ELF-1 (cell line): Measurements from ENCODE around the gene MICALL2.

Source experiments
- DNase-seq: peaks from one replicate; pipeline ENCODE4 v3.0.0-alpha.2; 2016; ENCODE audit warnings: low read depth, low spot score

The MICALL2 gene

GRCh38 chr7:1468643-1469298 lies 9.5 kb upstream of the MICALL2 start:
- no peak for DNase-seq

- DNase-seq = no peak
Measured at GRCh38 chr7:1468203-1468602, 8.9 kb upstream of the MICALL2 start.

DNA sequence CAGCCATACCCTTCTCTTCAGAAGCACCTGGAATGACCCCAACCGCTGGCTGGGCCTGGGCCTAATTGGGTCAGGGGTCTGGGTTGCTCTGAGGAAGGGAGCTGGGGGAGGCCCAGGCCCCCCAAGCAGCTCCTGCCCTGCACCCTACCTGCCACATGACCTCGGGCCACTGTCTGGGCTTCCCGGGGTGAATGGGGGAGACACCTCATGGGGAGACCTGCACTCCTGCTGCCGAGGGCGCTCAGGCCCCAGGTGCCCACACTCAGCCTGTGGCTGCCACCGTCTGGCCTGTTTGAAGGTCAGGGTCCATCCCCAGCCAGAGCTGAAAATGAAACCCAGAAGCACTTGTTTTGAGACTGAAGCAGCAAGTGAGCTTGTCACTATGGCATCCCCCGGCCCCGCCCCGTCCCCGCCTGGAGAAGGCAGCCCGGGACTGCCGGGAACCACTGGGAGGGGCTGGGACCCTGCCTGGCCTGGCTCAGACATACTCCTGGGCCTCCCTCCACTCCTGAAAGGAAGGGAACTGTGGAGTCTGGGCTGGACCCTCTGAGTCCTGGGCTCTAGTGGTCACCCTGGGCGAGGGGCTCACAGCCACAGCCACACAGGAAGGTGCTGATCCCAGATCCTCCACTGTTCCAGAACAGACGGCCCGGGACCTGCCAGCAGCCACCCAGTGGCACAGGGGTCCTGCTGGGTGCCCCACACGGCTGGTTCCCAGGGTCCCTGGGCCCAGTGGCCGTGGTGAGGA lies 7.4 kb upstream of the MICALL2 start:
- DNase-seq = peak; percentile 79

DNA sequence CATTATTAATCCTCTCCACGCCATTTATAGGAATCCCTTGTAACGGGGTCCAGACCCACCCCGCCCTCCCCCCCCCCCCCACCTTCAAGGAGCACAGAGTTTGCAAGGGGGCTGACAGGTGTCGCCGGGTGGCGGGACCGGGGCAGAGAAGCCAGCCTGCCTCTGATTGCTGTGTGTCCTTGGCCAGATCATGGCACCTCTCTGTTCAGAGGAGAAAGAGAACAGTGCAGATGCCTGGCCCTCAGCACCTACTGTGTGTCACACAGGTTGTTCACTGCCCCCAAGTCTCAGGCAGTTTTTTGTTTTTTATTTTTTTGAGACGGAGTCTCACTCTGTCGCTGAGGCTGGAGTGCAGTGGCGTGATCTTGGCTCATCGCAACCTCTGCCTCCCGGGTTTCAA lies 5.4 kb upstream of the MICALL2 start:
- DNase-seq = no peak

DNA sequence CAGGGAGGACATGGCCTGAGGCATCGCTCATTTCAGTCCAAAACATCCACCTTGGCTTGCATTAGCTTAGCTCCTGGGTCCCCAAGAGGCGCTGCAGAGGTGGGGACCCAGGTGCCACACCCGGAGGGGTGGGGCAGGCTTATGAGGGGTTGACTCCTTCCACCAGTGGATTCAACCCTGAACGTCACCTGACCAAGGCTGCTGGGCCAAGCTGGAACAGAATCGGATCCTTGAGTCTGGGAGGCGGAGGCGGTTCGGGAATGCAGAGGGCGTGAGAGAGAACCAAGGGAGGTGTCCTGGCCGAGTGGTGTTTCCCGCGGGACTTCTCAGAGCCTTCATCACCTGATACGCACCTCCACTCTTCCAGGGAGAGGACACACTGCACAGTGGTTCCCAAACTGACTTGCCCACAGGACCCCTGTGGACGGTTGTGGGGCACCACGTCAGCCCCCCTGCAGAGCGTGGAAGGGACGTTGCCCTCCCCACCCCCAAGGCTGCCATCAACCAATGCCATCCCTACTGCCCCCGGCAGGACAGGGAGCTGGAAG lies 4.5 kb upstream of the MICALL2 start:
- no peak for DNase-seq

DNA sequence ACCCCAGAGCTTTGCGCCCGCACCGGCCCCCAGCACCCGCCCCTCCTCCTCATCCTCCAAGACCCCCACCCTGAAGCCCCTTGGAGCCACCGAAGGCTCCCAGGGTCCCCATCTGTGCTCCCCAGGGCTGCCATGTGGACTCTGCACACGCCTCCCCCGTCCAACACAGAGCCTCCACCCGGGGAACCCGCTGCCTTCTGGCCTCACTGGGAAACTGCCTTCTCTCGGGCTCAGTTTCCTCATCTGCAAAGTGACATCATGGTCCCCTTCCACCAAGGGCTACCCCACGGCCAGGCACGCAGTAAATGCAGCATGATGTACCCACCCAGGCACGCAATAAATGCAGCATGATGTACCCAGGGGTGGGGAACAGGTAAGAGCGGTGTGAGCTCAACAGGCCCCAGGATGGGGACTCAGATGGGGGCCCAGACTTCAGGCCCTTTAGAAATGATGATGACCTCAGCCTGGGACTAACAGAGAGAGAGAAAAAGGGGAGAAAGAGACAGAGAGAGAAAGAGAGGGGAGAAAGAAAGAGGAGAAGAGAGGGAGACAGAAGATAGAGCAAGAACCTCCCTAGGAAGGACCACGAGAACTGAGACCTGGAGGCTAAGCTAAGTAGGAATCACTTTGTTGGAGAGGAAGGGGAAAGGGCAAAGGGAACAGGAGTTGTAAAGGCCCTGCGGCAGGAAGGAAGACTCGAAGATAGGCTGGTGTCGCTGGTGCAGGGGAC lies 2.5 kb upstream of the MICALL2 start:
- DNase-seq = no peak

- DNase-seq = no peak
Measured at GRCh38 chr7:1460821-1461645, 1.8 kb upstream of the MICALL2 start.

GRCh38 chr7:1459920-1460820 lies 900 bp upstream of the MICALL2 start:
- no peak for DNase-seq

- DNase-seq = peak; percentile 95
Measured at GRCh38 chr7:1459512-1459892, 232 bp upstream of the MICALL2 start.

- no peak for DNase-seq
Measured at GRCh38 chr7:1457949-1458682, 1.2 kb downstream of the MICALL2 start.

DNA sequence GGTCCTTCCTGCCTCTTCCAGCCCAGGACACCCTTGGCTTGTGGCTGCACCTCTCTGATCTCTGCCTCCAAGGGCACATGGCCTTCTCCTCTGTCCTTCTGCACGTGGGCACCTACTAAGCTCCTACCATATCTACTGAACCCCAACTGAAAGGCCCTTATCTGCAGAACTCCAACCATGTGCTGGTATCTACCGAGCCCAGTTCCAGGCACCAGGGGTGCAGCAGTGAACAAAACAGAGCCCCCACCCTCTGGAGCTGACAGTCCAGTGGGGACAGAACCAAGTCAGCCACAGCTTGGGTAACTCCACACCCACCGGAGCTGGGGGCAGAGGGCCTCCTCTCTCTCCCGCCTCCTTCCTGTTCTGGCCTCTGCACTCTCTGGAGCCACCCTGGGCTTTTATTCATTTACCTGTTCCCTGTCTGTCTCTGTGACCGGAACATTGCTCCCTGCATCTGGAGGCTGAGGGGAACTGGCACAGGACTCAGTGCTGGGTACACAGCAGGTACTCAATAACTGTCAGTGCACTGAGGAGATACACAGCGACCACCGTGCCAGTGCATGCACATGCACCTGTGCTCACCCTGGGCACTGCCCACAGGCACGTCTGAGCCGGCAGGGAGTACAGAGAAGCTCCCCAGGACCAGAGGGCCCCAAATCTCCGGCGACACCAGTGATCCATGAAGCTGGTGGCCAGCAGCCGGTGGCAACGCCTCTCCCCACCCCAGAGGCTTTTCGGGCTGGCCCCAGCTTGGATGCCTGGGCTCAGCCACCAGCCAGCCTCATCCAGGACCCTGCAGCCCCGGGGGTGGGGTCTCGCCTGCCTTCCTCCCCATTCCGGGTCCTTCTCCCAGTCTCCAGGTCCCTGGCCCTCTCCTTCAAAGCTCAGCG lies 2.0 kb downstream of the MICALL2 start:
- no peak for DNase-seq

- DNase-seq = no peak
Measured at GRCh38 chr7:1455955-1456354, 3.3 kb downstream of the MICALL2 start.

DNA sequence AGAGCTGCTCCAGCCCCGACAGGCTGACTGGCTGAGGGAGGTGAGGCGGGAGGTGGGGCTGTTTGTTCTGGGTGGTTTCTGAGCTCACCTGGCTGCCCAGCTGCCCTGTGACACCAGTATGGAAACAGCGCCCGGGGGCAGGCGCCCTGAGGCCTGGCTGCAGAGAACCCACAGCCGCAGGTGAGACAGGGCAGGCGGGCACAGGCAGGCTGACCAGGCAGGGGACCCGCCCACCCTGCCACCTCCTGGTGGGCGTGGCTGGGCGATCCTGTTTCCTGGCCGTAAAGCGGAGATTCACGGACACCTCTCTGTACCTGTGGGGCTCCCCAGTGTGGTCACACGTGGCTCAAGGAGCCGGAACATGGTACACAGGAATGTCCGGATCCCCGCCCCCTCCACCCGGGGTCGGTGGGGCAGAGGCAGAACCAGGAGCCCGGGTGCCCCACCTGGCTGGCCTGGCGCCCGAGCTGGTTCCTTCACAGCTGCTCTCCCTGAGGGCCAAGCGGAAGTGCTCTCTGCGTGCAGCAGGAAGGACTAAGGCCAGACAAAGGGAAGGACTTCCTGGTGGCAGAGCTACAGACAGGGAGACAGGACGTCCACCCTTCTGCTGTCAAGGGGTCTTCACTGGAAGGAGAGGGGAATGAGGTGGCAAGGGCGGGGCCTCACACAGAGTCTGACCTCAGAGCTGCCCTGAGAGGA lies 3.9 kb downstream of the MICALL2 start:
- peak; percentile 51 for DNase-seq

- no peak for DNase-seq
Measured at GRCh38 chr7:1454542-1454941, 4.7 kb downstream of the MICALL2 start.

- DNase-seq = peak; percentile 66
Measured at GRCh38 chr7:1452205-1452604, 7.1 kb downstream of the MICALL2 start.

DNA sequence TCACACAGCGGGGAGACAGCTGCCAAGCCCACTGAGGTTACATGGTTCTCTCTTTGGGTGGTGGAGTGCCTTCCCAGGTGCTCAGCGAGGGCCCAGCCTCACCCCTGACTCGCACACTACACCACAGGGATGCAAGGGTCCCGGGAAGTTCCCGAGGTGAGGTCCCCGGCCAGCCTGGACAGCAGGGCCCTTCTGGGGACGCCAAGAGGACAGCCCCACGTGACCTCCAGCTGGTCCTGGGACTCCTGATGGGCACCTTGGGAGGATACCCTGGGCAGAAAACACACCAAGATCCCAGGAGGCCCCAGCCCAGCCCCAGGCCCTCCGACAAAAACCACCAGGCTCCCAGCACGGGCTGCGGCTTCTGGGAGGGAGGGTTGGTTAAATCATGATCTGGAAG lies 8.3 kb downstream of the MICALL2 start:
- no peak for DNase-seq

DNA sequence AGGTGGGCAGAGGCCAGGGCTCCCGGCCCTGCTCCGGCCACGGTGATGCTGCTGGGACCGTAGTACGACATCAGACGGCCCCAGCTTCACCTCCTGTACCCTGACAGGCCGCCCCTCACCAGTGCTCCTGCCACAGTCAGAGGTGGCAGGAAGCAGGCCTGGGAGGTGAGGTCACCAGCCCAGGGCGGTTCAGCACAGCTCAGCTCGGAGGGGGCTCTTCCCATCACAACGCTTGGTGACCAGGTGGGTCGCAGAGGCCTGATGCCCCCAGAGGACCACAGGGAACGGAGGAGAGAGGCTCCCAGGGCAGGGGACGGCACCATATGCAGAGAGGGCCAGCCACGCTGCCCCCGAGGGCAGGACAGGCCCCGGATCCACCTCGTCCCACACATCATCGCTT lies 8.8 kb downstream of the MICALL2 start:
- no peak for DNase-seq

GRCh38 chr7:1449951-1450350 lies 9.3 kb downstream of the MICALL2 start:
- DNase-seq = no peak
